ENCODE results near the gene GTF3A. TPM values are rescaled to one million over a fixed set of nuclear protein-coding genes. Genes with fewer than 3 reads are reported as not detected.

The GTF3A gene
- total and polyA plus RNA-seq, 10 donors, result 90.7 to 275 (median 133) TPM

DNA sequence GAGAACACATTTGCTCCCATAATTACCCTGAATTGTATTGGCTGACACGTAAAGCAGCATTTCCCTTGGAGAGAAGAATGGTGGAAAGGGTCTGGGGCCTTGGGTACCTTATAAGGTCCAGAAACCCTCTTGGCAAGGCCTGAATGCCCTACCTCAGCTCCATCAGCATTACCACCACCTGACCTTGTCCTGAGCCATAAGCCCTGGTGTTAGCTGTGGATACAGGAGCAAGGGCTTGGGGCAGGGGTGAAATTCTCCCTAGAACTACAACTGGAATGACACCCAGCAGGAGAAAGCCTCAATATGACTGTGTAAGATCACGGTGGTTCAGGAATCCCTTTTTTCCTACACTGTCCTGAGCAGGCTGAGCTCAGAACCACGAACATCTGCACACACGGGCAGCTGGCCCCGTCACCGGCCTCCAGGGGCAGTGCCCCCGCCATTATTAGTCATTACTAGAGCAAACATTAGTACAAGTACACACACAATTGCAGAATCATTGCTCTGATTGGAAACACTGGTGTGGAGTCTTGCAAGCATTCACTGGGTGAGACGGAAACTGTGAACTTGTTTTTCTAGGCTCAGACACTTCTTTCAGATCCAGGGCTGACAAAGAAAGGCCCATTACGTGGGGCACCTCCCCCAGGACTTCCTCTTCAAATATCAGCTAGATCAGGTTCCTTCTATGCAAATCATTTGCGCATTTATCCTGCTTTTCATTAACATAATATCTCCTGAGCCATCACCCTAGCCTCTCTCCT, 52.7 kb downstream of the GTF3A start:
- DNase-seq, result no peak
- Histone ChIP-seq H3K36me3 (no peaks in the 10 kb centered on the region), H3K4me3 (no peak overlapping the region), H3K4me1 (peaks cover 0 to 3% (median 1%) of the 10 kb centered on the region in 6 donors), H3K9me3 (peaks cover 0 to 6% (median 5%) of the 10 kb centered on the region in 8 donors), H3K27ac (peak overlapping the region in 3 of 8 donors; percentile 15 to 36 (median 27)), H3K27me3 (replicated peaks in 1 of 7) (no peaks in the 10 kb centered on the region)
- 35 to 47% (median 40%) methylated on average over 10 of the region's 10 CpGs for WGBS, 5 donors
- TF ChIP-seq POLR2AphosphoS5 (IDR thresholded peaks at IDR 0.05) (no peak), POLR2A (IDR thresholded peaks at IDR 0.05) (no peak)
- TF ChIP-seq, protein P1, sequence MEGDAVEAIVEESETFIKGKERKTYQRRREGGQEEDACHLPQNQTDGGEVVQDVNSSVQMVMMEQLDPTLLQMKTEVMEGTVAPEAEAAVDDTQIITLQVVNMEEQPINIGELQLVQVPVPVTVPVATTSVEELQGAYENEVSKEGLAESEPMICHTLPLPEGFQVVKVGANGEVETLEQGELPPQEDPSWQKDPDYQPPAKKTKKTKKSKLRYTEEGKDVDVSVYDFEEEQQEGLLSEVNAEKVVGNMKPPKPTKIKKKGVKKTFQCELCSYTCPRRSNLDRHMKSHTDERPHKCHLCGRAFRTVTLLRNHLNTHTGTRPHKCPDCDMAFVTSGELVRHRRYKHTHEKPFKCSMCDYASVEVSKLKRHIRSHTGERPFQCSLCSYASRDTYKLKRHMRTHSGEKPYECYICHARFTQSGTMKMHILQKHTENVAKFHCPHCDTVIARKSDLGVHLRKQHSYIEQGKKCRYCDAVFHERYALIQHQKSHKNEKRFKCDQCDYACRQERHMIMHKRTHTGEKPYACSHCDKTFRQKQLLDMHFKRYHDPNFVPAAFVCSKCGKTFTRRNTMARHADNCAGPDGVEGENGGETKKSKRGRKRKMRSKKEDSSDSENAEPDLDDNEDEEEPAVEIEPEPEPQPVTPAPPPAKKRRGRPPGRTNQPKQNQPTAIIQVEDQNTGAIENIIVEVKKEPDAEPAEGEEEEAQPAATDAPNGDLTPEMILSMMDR (IDR thresholded peaks at IDR 0.05 in 8 of 11, conservative IDR thresholded peaks at IDR 0.05 in 3 of 11), result no peak
- intact Hi-C loops (cut with DNase I; ENCODE audit: low total_unique reads), result no loop called here

DNA sequence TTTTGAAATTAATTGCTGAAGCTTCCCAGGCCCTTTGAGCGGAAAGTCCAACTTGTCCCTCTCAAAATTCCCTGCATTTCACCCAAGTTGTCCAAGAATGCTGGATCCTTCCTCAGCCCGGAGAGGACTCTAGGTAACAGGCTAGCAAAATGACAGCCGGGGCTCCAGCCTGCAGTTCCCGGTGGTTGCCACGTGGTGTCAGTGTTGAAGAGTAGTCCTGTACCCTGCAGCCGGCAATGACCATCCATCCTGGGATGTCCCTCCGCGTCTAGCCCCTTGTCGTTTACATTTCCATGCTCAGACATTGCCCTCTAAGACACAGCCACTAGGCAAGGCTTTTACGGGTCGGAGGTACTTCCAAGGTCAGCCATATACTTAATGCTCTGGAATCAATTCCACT, 57.3 kb downstream of the GTF3A start:
- TF ChIP-seq, protein P1 (IDR thresholded peaks at IDR 0.05 in 8 of 11, conservative IDR thresholded peaks at IDR 0.05 in 3 of 11), result peak in 10 of 11 experiments; percentile 7 to 68 (median 47)
- TF ChIP-seq POLR2A (IDR thresholded peaks at IDR 0.05) (no peak), POLR2AphosphoS5 (IDR thresholded peaks at IDR 0.05) (no peak)
- H3K4me1 ChIP-seq, result peaks cover 0 to 21% (median 9%) of the 10 kb centered on the region in 6 donors
- H3K4me3 ChIP-seq, result no peak overlapping the region
- H3K9me3 ChIP-seq, result peaks cover 0 to 16% (median 7%) of the 10 kb centered on the region in 8 donors
- intact Hi-C loops (cut with DNase I; ENCODE audit: low total_unique reads), result no loop called here
- 55 to 65% (median 58%) methylated on average over 11 of the region's 11 CpGs for WGBS, 5 donors
- no peak overlapping the region for H3K27ac ChIP-seq
- no peaks in the 10 kb centered on the region for H3K27me3 ChIP-seq (replicated peaks in 1 of 7)
- H3K36me3 ChIP-seq, result no peaks in the 10 kb centered on the region
- DNase-seq, result peak; percentile 80

DNA sequence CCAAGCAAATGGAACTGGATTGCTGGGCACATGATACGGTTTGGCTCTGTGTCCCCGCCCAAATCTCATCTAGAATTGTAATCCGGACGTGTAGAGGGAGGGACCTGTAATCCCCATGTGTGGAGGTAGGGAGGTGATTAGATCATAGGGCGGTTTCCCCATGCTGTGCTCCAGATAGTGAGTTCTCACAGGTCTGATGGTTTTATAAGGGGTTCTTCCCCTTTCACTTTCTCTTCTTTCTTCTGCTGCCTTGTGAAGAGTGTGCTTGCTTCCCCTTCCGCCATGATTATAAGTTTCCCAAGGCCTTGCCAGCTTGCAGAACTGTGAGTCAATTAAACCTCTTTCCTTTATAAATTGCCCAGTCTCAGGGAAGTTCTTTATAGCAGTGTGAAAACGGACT, 58.6 kb downstream of the GTF3A start:
- peaks cover 0 to 16% (median 7%) of the 10 kb centered on the region in 8 donors for H3K9me3 ChIP-seq
- no peaks in the 10 kb centered on the region for H3K27me3 ChIP-seq (replicated peaks in 1 of 7)
- no peak for DNase-seq
- TF ChIP-seq POLR2AphosphoS5 (IDR thresholded peaks at IDR 0.05), result peak in 1 of 3 donors; percentile 30
- TF ChIP-seq, protein P1 (IDR thresholded peaks at IDR 0.05 in 8 of 11, conservative IDR thresholded peaks at IDR 0.05 in 3 of 11), result no peak
- H3K27ac ChIP-seq, result peak overlapping the region in 6 of 8 donors; percentile 65 to 84 (median 70)
- H3K4me3 ChIP-seq, result peak overlapping the region in 2 of 8 donors; percentile 10 to 52
- H3K4me1 ChIP-seq, result peaks cover 0 to 18% (median 7%) of the 10 kb centered on the region in 6 donors
- H3K36me3 ChIP-seq, result no peaks in the 10 kb centered on the region
- WGBS, 5 donors, result 48 to 59% (median 58%) methylated on average over 7 of the region's 7 CpGs
- intact Hi-C loops (cut with DNase I; ENCODE audit: low total_unique reads), result no loop called here

DNA sequence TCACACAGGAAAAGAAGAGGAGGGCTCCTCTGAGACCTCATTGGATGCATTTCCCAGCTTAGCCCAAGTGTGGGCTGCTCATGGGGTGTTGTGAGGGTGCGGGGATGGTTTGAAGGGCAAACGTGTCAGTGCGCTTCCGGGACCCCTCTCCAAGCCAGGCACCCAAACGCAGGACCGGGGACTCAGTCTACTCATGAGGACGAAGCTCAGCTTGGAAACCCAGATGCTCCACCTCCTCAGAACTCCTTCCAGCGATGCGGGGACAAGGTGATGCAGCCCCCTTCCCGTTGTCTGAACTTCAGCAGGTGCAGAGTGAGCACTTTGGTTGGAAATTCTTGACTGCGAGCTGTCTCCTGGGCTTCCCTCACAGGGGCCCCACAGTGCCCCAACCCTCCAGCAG, 59.0 kb downstream of the GTF3A start:
- Histone ChIP-seq H3K36me3 (no peaks in the 10 kb centered on the region), H3K27me3 (replicated peaks in 1 of 7) (no peaks in the 10 kb centered on the region), H3K4me3 (peak overlapping the region in 1 of 8 donors; percentile 52), H3K27ac (peak overlapping the region in 6 of 8 donors; percentile 65 to 84 (median 70)), H3K9me3 (peaks cover 0 to 16% (median 7%) of the 10 kb centered on the region in 8 donors), H3K4me1 (peaks cover 0 to 18% (median 7%) of the 10 kb centered on the region in 6 donors)
- intact Hi-C loops (cut with DNase I; ENCODE audit: low total_unique reads), result no loop called here
- DNase-seq, result peak; percentile 79
- 93 to 97% (median 95%) methylated on average over 7 to 11 of the region's 11 CpGs for WGBS, 5 donors
- TF ChIP-seq, protein P1 (IDR thresholded peaks at IDR 0.05 in 8 of 11, conservative IDR thresholded peaks at IDR 0.05 in 3 of 11), result no peak
- TF ChIP-seq POLR2AphosphoS5 (IDR thresholded peaks at IDR 0.05), result no peak
- TF ChIP-seq POLR2A (IDR thresholded peaks at IDR 0.05), result no peak
